CD4-positive, alpha-beta T cell treated with Interferon gamma for 1 hour (primary cell): ENCODE measurements around the gene EPSTI1.

Source experiments
- DNase-seq: peaks from one replicate; pipeline ENCODE4 v3.0.0-alpha.2; 2020

Gene EPSTI1

DNA sequence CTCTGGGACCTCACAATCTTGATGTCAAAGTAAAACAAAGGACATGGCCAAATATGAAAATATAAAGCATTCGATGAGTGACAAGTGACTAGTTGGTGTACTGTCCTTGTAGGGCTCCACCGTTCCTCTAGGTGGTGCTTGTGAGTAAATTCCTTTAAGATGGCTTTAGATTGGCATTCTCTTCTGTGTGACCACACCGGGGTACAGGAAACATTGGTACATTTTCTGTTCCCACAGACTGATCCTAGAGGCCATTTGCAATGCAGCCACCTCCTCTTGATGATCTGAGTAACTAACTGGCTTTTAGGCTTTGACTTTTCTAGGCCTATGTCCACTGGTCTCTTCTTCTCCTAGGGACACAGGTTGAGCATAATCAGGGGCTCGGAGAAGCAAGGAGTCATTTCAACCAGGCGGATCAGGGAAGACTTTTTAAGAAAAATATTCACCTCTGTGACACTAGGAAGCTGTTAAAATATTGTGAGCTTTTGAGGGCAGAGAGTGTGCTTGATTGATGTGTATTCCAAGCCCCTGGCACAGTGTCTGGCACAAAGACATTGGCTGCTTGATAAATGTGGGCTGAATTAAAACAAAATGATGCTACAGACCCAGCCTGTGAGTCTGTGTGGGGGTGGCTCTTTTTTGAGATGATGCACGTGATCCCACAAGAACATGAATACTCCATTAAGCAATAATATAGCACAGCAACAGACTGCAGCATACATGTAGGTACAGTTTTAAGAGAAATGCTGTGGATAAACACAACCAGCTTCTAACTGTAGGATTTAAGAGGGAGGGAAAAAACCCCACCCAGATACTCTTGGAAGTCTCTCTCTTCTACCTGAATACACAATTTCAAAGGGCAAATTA lies 21.0 kb downstream of the EPSTI1 start:
- DNase-seq = peak; percentile 47

DNA sequence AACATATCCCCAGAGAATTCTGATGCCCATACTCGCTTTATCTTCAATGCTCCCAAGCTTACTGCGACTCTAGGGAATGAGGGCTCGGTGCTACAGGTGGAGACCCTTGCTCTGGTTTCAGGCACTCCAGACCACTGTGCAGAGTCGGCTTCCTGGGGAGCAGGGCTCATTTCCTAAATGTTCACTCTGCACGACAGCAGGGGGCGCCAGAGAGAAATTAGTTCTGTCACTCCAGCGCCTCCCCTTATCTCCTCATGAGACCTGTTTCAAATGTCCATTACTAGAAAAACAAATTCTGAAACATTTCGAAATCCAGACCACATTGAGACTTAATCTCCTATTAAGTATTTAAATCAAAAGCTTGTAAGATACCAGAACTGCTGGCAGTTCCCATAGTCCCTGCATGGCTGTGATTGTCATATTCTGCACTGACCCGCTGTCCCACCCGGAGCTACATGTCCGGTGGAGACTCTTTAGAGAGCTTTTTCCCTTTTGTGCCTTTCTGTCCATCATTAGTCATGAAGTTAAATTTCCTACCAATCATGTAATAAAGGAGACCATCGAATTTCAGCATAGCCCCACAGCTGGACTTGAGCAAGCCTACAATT lies 22.4 kb downstream of the EPSTI1 start:
- peak; percentile 67 for DNase-seq

DNA sequence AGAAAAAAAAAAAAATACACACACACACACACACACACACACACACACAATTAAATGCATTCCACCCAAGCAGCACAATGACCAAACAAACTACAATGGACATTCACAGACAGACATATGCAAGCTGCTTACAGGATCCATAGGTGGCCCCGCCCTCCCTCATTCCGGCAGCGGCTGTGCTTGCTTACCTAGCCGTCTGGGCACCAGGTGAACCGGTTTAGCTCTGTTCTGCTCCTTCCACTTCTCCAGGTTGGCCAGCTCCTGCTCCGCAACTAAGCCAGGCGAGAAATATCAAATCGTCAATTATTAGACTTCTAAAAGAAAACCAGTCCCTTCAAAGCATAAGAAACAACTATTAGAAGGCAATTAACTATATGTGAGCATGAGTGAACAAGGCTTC lies 23.1 kb downstream of the EPSTI1 start:
- no peak for DNase-seq

- DNase-seq = no peak
These were observed 24.4 kb downstream of the EPSTI1 start for GRCh38 chr13:42967660-42968059.

DNA sequence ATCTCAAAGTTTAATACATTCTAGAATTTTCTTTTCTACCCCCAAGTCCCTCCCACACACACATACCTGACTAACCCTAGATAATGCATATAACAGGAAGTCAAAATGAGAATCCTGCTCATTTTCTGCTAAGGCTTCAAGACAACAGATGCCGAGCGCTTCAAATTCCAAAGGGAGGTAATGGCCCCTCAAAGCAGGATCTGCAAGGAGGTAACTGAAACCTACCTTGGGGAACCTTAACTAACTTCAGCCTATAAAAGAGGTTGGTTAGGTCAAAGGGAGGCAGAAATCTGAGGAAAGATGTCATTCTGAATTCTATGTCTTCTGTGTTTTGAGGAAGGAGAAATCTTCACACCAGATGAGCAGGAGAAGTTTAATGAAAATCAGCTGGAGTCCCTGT lies 26.8 kb downstream of the EPSTI1 start:
- no peak for DNase-seq

GRCh38 chr13:42964761-42965161 lies 27.3 kb downstream of the EPSTI1 start:
- no peak for DNase-seq

DNA sequence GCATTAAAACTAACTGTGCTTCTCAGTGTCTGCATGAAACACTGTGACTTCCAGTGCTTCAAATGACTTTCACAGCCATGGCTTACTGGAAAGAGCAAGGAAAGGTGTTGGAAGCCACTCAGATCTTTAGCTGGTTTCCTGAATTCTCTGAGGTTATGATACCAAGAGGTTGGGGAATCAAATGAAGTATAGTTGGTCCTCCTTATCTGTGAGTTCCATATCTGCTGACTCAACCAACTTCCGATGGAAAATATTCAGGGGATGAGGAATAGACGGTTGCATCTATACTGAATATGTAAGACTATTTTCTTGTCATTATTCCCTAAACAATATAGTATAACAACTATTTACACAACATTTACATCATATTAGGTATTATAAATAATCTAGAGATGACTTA lies 32.4 kb downstream of the EPSTI1 start:
- DNase-seq = no peak

DNA sequence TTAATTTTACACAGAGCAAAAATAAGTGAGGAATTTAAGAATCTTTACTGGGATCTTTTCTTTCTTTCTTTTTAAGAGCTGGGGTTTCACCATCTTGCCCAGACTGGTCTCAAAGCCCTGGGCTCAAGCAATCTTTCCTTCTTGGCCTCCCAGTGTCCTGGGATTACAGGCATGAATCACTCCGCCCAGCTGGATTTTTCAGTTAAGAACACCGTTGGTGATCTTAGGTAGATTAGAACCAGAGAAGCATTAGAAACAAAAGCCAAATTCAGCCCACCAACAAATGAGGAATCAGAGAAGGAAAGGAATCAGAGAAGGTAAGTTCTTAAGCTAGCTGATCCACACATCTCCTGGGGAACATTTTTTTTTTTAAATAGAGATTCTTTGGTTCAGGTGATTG lies 34.2 kb downstream of the EPSTI1 start:
- DNase-seq = no peak

DNA sequence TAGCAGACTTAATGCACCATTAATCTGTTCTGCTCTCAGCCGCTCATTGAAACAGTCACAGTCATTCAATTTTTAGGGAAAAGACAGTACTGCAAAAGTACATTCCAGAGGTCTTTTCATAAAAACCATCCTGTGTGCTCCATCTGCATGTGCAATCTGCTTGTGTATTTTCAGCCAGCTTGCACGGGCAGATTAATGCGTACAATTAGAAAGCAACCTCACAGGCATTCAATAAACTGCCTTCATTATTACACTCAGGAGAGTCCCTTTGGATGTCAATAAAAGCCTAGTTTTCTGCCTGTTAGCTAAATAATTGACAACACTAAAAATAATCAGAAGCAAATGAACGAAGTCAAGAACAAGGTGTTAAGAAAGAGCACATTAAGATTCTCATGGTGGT lies 41.9 kb downstream of the EPSTI1 start:
- no peak for DNase-seq

DNA sequence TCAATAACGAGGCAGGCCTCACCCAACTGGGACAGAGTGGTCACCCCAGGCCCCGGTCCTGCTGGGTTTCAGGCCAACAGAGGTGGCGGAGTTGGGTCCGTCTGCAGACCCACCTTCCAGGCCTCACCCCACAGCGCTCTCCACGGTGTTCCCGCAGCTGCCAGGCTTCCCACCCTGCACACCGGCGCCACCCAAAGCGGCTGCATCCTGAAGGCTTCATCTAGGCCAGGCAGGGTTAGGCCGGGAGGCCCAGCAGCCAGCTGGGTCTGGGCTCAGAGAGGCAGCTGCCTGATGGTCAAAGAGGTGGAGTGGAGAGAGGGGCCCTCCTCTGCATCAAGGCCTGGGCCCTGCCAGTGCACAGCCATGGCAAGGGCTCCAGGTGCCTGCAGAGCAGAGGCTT lies 44.1 kb downstream of the EPSTI1 start:
- no peak for DNase-seq

- DNase-seq = no peak
These were observed 45.1 kb downstream of the EPSTI1 start for GRCh38 chr13:42946927-42947326.

DNA sequence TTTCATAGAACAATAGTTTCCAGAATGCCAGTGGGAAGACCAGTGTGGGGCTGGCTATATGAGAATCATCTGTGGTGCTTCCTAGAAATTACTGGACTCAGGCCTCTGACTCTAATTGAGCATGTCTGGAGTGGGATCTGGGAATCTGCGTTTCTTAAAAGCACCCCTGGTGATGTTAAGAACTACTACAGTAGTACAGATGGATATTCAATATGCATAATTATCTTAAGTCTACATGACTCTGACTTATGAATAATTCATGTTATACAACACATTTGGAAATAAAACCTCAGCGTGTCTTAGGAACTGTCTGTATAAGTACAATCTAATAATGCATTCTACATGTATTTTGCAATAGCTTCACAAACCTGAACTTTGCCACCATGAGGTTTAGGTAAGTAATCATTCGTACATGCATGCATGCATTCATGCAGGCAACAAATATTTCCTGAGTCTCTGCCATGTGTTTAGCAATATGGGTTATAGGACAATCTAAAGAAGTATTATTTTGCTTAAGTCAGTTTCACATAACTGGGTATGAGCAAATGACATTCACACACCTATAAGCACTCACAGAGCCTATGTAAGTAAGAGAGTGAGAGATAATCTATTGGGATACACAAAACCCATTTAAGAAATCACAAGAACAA lies 62.0 kb downstream of the EPSTI1 start:
- no peak for DNase-seq

DNA sequence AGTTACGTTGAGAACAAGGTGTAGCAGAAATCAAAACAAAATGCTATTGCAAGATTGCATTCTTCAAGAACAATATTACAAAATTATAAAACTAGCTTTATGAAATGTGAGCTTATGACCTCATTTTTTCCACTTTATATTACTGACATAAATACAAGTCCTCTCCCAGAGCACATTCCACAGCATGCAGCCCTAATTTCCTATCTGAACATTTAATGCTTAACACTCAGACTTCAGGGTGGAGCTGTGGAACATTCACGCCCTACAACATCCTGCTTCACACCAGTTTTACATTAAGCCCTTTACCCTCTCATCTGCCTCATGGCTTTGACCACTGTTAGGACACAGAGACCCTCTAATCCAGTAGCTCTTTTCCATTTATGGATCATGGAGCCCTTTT lies 65.5 kb downstream of the EPSTI1 start:
- DNase-seq = no peak

- no peak for DNase-seq
These were observed 66.0 kb downstream of the EPSTI1 start for GRCh38 chr13:42926043-42926442.

GRCh38 chr13:42925626-42926025 lies 66.4 kb downstream of the EPSTI1 start:
- no peak for DNase-seq

- no peak for DNase-seq
These were observed 67.7 kb downstream of the EPSTI1 start for GRCh38 chr13:42924344-42924743.

- no peak for DNase-seq
These were observed 84.3 kb downstream of the EPSTI1 start for GRCh38 chr13:42907745-42908144.

DNA sequence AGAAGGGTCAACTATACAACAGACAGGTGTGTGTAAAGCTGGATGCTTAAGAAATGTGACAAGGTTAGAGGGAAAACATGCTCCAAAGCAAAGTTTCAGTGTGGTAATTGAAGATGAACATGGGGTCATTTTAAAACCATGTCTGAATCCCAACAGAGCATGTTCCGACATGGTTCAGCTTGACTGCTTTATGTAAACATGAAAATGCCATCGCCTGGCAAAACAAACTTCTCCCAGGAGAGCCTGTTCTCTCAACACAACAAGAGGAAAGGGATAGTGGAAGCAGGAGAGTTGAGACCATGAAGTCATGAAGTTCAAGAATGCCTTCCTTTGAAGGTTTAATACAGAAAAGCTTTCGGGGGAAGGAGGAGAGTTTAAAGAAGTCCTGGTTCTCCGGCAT lies 85.8 kb downstream of the EPSTI1 start:
- no peak for DNase-seq

- no peak for DNase-seq
These were observed 86.5 kb downstream of the EPSTI1 start for GRCh38 chr13:42905579-42905978.

DNA sequence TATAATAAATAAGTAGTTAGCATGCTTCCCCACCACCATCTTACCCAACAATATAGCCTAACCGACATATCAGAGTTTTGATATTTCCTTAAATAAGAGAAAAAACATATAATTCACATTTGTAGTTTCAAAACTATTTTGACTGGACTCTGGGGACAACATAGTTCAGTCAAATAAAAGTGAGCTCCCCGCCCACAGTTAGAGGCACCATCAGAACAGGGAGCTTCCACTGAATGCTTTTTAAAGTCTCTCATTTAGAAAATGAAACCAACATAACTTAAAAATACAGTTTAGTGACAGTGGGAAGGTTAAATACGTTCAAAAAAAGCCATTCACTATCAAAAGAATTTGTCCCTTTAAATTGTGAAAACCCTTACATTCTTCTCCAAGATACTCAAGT lies 92.8 kb downstream of the EPSTI1 start:
- DNase-seq = no peak

GRCh38 chr13:42895776-42896175 lies 96.3 kb downstream of the EPSTI1 start:
- no peak for DNase-seq

DNA sequence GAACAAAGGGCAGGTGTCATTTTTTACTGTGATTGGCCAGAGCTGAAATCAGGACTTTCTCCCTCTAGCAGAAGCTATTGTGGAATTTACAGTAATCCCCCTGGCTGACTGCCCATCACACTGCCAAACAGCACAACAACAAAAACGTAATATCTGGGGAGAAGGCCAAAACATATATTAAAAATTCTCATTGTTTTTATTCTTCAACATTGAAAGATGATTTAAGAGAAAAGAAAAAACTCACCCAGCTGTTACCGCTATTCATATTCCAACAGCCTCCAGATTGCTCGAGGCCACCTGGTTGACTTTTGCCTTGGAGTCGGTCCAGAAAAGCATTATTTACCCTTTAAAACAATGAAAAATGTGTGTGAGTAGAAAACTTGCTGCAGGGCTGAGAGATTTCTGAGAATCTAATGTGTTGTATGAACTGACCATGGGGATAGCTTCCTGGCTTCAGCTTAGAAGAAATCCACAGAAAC lies 97.2 kb downstream of the EPSTI1 start:
- no peak for DNase-seq

DNA sequence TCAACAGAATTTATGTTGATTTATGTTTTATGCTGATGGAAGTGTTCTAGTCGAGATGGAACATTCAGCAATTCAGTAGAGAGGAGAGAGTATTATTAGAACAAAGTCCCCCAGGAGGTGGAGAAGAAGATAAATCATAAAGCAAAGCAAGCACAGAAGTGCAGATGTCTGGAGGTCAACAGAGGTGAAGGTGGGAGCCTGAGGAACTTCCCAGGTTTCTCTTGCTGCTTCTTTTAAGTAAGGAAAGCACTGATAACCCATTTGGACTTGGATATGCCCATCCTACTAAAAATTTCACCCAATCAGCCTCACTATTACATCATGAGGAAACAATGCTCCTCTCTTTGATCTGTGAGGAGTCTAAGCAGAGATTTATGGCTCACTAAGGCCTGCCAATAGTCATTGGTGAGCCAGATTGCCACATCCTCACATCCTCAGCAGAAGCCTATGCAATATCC lies 98.8 kb downstream of the EPSTI1 start:
- DNase-seq = no peak

GRCh38 chr13:42892760-42893159 lies 99.3 kb downstream of the EPSTI1 start:
- no peak for DNase-seq
